Naive thymus-derived CD4-positive, alpha-beta T cell (primary cell): ENCODE data around the gene FEZF1. TPM values are rescaled to one million over a fixed set of nuclear protein-coding genes. Genes with fewer than 3 reads are reported as not detected.

Experiments used
- polyA plus RNA-seq, 2 donors: library from polyadenylated mRNA; unstranded; fragments of 300-500 nt; fragmentation: Illumina TruSeq; gene quantifications; one replicate each; pipeline ENCODE4 v1.2.3, GENCODE V29; 2021
- total RNA-seq, 6 experiments: library from RNA in 5 of 6; stranded (reverse) in 5 of 6; gene quantifications; 1 replicate in 5 of 6; 2 replicates in 1 of 6; pipeline ENCODE4 v1.2.3 and lab custom pipeline; 2021 to 2026

The FEZF1 gene
- total and polyA plus RNA-seq, 7 experiments from 2014 or later, result not detected

Other genes starting within 250 kb of the FEZF1 start
- 1 to 10 TPM in 4 of 5 experiments, under 1 TPM in 1; 0.94 to 4.1 (median 3.4) TPM for gene AASS, start 160.5 kb downstream of the FEZF1 start, total RNA-seq
- gene AASS, start 160.5 kb downstream of the FEZF1 start, polyA plus RNA-seq, result 1 to 10 TPM in 1 of 2 donors, under 1 TPM in 1; 0.31 to 2.0 TPM